Measurements from ENCODE around the gene TGM5.
"Not testable (repeated sequence)": the region's sequence is repeated elsewhere in the genome, so short reads cannot be mapped to it uniquely, and the experiment has no call there.

Gene TGM5

DNA sequence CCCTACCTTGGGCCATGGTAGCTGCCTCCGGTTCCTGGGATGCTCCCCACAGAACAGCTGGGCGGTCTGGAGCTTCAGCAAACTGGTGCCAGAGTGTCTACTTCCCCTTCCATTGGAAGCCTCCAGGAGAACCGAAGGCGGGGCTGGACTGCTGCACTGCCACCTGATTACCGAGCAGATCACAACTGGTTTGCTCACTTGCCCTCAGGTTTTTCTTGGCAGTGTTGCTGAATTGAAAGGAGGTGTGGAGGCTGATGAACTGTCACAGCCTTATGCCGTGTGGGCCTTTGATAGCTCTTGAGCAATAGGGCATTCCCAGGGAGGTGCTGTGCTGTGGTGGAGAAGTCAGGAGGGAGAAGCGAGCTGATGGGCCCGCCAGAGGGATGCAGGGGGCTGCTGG lies at the start of gene TGM5:
TGM5 (minus strand) TSS at position 95 of the 400 bp plus-strand sequence; CDS start at position 16, 79 bp downstream.
- DNase-seq (ENCODE audit: low read depth), result no peak

DNA sequence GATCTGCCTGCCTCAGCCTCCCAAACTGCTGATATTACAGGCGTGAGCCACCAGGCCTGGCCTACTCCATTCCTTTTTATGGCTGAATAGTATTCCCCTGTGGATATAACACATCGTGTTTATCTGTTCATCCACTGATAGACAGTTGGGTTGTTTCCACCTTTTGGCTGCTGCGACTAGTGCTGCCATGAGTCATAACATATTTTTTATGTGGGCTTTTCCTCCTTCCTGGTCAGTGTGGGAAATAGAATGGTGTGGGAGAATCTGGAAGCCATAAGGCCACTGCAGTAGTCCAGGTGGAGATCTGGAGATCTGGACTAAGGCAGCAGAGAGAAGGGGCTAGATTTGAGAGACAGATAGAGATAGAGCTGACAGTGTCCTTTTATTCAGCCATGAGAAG lies 47.4 kb upstream of the TGM5 start:
- no peak for DNase-seq (ENCODE audit: low read depth)

GRCh38 chr15:43312378-43312777 lies 45.6 kb upstream of the TGM5 start:
- DNase-seq (ENCODE audit: low read depth), result no peak

- no peak for DNase-seq (ENCODE audit: low read depth)
Observed at GRCh38 chr15:43302205-43302817, 35.6 kb upstream of the TGM5 start, which contains the start of gene TGM7. Gene TGM7, minus strand, starts transcription at chr15:43302255.

DNA sequence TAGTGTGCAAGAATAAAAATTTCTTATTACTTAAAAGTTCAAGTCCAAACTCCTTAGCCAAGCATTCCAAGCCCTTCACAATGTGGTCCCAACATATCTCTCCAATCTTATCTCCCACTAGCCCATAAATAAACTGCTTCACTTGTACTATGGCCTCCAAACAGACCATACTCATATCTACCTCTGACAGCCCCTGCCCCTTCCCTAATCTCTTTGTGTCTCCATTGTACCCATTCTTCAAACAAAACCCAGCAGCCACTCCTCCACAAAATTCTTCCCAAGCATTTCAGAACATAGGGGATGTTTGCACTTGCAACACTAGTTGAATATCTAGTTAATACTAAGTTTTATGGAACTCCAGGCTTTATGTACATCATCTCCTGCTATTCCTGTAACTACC lies 33.2 kb upstream of the TGM5 start:
- DNase-seq (ENCODE audit: low read depth), result no peak

- no peak for DNase-seq (ENCODE audit: low read depth)
Observed at GRCh38 chr15:43299411-43299810, 32.7 kb upstream of the TGM5 start.

DNA sequence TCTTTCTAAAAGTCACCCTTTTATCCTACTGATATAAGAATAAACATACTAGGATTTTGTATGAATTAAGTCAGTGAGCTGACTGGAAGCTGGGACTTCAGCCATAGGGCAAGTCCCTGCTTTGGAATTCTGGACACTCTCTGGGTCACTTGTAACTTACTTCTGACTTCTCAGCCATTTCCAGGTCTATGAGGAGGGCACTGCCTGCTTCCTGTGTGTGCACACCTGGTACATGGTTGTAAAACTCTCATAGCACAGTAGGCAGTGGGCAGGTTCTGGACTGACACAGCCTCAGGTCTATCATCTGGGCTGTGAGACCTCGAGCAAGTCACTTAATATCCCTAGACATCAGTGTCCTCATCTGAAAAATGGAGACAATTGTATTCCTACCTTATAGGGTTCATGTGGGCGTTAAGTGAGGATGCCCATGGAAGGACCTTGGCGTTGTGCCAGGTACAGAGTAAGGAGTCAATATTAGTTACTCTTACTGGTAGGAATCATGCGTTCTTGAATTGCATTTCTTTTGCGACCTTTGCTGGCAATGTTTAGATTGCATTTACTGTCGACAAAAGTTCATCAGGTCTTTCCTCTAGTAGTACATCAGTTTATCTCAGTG lies 27.5 kb upstream of the TGM5 start:
- DNase-seq (ENCODE audit: low read depth), result no peak

- no peak for DNase-seq (ENCODE audit: low read depth)
Observed at GRCh38 chr15:43293432-43293831, 26.7 kb upstream of the TGM5 start.

DNA sequence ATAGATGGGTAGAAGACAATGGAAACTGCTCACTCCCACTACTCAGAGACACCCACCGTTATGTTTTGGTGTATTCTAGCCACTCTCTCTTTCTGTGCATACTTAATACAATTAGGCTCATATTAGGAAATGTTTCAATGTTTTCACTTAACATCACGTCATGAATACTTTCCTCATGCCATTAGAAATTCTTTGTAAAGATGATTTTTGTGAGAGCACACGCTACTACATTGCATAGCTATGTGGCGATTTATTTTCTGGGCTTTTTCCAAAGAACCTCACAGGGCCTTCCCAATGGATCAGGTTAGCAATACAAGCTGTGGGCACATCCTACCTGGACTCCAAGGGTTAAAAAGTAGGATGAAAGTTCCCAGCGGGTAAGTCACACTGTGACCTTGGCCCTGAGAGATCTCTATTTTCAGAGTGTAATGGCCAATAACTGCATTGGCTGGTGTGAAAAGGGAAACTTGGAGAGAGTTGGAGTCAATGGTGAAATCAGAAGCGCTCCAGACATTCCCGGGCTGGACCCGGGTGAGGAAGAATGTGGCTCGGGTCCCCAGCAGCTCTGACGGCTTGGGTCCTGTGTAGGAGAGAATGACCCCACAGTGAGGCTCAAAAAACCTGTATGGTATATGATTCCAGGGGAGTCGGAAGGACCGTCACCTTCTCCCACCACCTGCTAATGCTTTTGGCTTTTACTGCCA lies 25.8 kb upstream of the TGM5 start:
- no peak for DNase-seq (ENCODE audit: low read depth)

DNA sequence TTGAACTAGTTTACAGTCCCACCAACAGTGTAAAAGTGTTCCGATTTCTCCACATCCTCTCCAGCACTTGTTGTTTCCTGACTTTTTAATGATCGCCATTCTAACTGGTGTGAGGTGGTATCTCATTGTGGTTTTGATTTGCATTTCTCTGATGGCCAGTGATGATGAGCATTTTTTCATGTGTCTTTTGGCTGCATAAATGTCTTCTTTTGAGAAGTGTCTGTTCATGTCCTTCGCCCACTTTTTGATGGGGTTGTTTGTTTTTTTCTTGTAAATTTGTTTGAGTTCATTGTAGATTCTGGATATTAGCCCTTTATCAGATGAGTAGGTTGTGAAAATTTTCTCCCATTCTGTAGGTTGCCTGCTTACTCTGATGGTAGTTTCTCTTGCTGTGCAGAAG lies 22.9 kb upstream of the TGM5 start:
- not testable (repeated sequence) for DNase-seq (ENCODE audit: low read depth)

DNA sequence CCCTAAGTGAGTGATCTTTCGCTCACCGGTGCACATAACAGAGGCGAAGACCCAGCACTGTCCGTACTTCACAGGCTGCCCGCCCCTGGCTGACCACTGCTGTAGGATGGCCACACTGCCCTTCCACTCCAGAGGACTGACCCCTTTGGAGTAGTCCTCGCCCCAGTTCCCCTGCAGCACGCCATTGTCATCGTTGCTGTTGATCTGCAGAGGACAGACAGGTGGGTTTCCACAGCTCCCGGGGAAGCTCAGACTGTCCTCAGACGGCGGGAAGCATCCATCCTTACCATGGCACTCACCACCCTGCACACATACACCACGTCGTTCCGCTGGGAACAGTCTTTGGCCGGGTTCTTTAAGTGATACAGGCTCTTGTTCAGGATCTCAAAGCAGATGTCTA lies 20.5 kb upstream of the TGM5 start:
- no peak for DNase-seq (ENCODE audit: low read depth)

DNA sequence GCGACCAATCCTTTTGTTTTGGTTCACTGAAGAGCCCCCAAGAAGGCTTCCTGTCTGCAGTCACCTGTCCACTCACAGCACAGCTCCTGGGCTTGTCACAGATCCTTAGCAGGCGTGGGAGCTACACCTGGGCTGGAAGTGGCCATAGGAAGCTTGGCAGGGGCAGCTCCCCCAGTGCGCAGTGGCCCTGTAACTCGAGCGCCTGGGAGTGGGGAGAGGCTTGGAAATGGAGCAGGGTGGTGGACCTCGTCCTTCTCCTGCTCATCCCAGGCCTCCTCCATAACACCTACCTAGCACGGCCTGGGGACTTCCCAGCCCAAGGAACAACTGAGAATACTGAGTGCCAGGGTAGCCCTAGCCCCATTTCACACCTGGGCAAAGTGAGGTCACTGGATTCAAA lies 19.3 kb upstream of the TGM5 start:
- no peak for DNase-seq (ENCODE audit: low read depth)

GRCh38 chr15:43285609-43286037 lies 18.9 kb upstream of the TGM5 start:
- peak; percentile 39 for DNase-seq (ENCODE audit: low read depth)

DNA sequence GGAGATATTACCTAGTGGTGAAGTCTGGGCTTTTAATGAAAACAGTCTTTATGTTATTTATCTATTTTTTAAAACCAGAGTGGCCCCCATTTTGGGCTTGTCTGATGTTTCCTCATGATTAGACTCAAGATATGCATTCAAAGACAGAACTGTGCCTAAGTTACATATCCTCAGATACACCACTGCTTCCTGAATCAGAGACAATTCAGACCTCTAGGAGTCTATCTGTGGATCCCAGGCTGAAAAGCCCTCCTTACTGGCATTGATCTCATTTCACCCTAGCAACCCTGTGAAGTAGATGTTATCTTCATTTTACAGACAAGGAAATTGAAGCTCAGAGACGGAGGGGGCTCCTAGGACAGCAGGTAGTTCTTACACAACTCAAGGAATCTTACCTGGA lies 16.8 kb upstream of the TGM5 start:
- no peak for DNase-seq (ENCODE audit: low read depth)

- DNase-seq (ENCODE audit: low read depth), result no peak
Observed at GRCh38 chr15:43281926-43282602, 15.3 kb upstream of the TGM5 start.

- DNase-seq (ENCODE audit: low read depth), result no peak
Observed at GRCh38 chr15:43280996-43281395, 14.3 kb upstream of the TGM5 start.

- no peak for DNase-seq (ENCODE audit: low read depth)
Observed at GRCh38 chr15:43279496-43279895, 12.8 kb upstream of the TGM5 start.

- DNase-seq (ENCODE audit: low read depth), result no peak
Observed at GRCh38 chr15:43278869-43279268, 12.1 kb upstream of the TGM5 start.

DNA sequence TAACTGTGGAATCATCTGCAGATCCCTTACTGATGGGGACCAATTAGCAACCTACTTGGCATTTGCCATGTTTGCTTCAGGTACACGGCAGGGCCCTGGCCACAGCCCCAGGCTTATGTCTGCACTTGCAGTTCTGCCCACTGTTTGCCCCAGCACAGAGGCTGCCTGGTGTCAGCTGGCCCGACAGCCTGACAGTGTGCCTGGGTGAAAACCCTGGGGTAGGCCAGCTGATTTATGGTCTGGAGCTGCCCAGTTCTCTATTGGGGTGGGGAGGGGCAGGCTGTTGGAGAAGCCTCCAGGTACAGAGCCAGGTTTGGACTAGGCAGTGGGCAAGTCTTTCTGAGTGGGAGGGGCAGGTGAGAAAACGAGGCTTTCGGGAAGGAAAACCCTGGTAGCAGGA lies 11.2 kb upstream of the TGM5 start:
- no peak for DNase-seq (ENCODE audit: low read depth)

- DNase-seq (ENCODE audit: low read depth), result no peak
Observed at GRCh38 chr15:43277231-43277823, 10.6 kb upstream of the TGM5 start.

GRCh38 chr15:43276563-43277200 lies 10.0 kb upstream of the TGM5 start:
- DNase-seq (ENCODE audit: low read depth), result no peak
